ENCODE measurements around the gene ALG2.

DNA sequence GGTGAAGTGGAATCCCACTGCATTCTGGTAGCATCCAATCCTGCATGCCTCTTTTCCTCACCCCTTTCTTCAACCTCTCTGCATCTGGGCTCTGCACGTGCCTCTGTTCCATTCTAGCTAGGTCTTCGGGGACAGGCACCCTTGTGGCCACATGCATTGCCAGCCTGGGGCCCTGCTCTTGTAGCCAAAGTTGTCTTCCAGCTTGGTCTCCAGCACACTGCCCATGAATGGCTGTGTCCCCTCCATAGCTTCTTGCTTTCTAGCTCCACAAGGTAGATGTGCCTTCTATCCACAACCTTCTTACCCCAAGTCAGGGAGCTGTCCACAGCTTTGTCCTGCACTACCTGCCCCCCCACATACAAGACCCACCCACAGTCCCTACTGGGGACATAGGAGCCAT is 32.6 kb downstream of the ALG2 start:
- TF ChIP-seq POLR2AphosphoS5 (IDR thresholded peaks at IDR 0.05; ENCODE audit: borderline replicate concordance, low read depth, low read length) (no peak), EZH2 (IDR thresholded peaks at IDR 0.05) (no peak)
